GM23338 (cell line): ENCODE measurements around the gene BARX2. TPM values are rescaled to one million over a fixed set of nuclear protein-coding genes. Genes with fewer than 3 reads are reported as not detected.

Source experiments
- ATAC-seq: fragments of 200-7000 bp; cut with Tn5 transposase; 3 replicates; pipeline ENCODE4 v1.9.1; 2020
- DNase-seq: peaks from one replicate; pipeline ENCODE4 v3.0.0-alpha.2; 2015; ENCODE audit warnings: low spot score
- H2AFZ ChIP-seq: fragments of 200-600 bp; sonication (generic); 2 replicates; pipeline ENCODE4 v1.8.0; 2016; ENCODE audit warnings: antibody characterized with exemption, mild to moderate bottlenecking, moderate library complexity
- H3F3A ChIP-seq: fragments of 200-600 bp; sonication (generic); replicated peaks from 2 replicates; pipeline ENCODE4 v1.8.0; 2017; ENCODE audit warnings: antibody characterized with exemption, mixed run types, low read depth
- H3K27ac ChIP-seq: fragments of 200-600 bp; sonication (generic); 2 replicates; pipeline ENCODE4 v1.6.1; 2016; ENCODE audit warnings: low read depth
- H3K27me3 ChIP-seq: fragments of 200-600 bp; sonication (generic); 2 replicates; pipeline ENCODE4 v1.8.0; 2016; ENCODE audit warnings: mild to moderate bottlenecking, mixed run types, moderate library complexity; ENCODE audit not compliant: insufficient read depth
- H3K36me3 ChIP-seq: fragments of 200-600 bp; sonication (generic); 2 replicates; pipeline ENCODE4 v1.8.0; 2016; ENCODE audit warnings: mild to moderate bottlenecking; ENCODE audit not compliant: insufficient read depth
- H3K4me1 ChIP-seq: fragments of 200-600 bp; sonication (generic); 2 replicates; pipeline ENCODE4 v1.8.0; 2016; ENCODE audit warnings: mild to moderate bottlenecking, moderate library complexity; ENCODE audit not compliant: insufficient read depth
- H3K4me2 ChIP-seq: fragments of 200-600 bp; sonication (generic); 2 replicates; pipeline ENCODE4 v1.7.1; 2017; ENCODE audit warnings: mixed run types
- H3K4me3 ChIP-seq: fragments of 200-600 bp; sonication (generic); 2 replicates; pipeline ENCODE4 v1.6.1; 2016; ENCODE audit warnings: mixed run types
- H3K79me2 ChIP-seq: fragments of 200-600 bp; sonication (generic); replicated peaks from 2 replicates; pipeline ENCODE4 v1.8.0; 2017; ENCODE audit warnings: mild to moderate bottlenecking; ENCODE audit not compliant: insufficient read depth
- H3K9me2 ChIP-seq: fragments of 200-600 bp; sonication (generic); 2 replicates; pipeline ENCODE4 v1.8.0; 2017; ENCODE audit not compliant: insufficient read depth
- H4K20me1 ChIP-seq: fragments of 200-600 bp; sonication (generic); replicated peaks from 2 replicates; pipeline ENCODE4 v1.8.0; 2017; ENCODE audit warnings: mild to moderate bottlenecking; ENCODE audit not compliant: insufficient read depth
- H3K27ac Mint-ChIP-seq: 2 replicates; pipeline ENCODE4 v1.8.0; 2020; ENCODE audit warnings: inconsistent platforms, mild to moderate bottlenecking, moderate library complexity, mixed read lengths
- H3K27me3 Mint-ChIP-seq: 3 replicates; pipeline ENCODE4 v1.8.0; 2022; ENCODE audit warnings: low read depth, mild to moderate bottlenecking, moderate library complexity, mixed read lengths, inconsistent platforms; ENCODE audit not compliant: insufficient read depth, poor library complexity
- H3K36me3 Mint-ChIP-seq: 3 replicates; pipeline ENCODE4 v1.8.0; 2021; ENCODE audit warnings: low read depth, mild to moderate bottlenecking, inconsistent platforms, moderate library complexity, mixed read lengths
- H3K4me1 Mint-ChIP-seq: 3 replicates; pipeline ENCODE4 v1.8.0; 2020; ENCODE audit warnings: mild to moderate bottlenecking, inconsistent platforms, mixed read lengths
- H3K4me3 Mint-ChIP-seq: 3 replicates; pipeline ENCODE4 v1.8.0; 2021; ENCODE audit warnings: moderate library complexity, mild to moderate bottlenecking, inconsistent platforms, mixed read lengths
- H3K9me3 Mint-ChIP-seq: 3 replicates; pipeline ENCODE4 v1.8.0; 2020; ENCODE audit warnings: moderate library complexity, mild to moderate bottlenecking, inconsistent platforms, mixed read lengths
- CTCF ChIP-seq, 2 experiments: fragments of 200-600 bp in 1 of 2; sonication (generic) in 1 of 2; conservative IDR thresholded peaks; 2 replicates each; pipeline versions ENCODE4 v1.5.1 to v1.6.1; 2016 to 2017; ENCODE audit warnings: antibody characterized with exemption in 2 of 2, low read depth in 2 of 2, mild to moderate bottlenecking in 2 of 2, moderate library complexity in 1 of 2
- EZH2phosphoT487 ChIP-seq: fragments of 200-600 bp; sonication (generic); IDR thresholded peaks from one replicate; pipeline ENCODE4 v1.8.1; 2018; ENCODE audit warnings: antibody characterized with exemption; ENCODE audit not compliant: unreplicated experiment
- JUNB ChIP-seq: IDR thresholded peaks from one replicate; pipeline ENCODE4 v1.6.1; 2016; ENCODE audit warnings: antibody characterized with exemption; ENCODE audit not compliant: unreplicated experiment
- POLR2AphosphoS5 ChIP-seq: IDR thresholded peaks from 2 replicates; pipeline ENCODE4 v1.6.1; 2016; ENCODE audit warnings: antibody characterized with exemption, low read depth
- REST ChIP-seq: IDR thresholded peaks from one replicate; pipeline ENCODE4 v1.6.1; 2018; ENCODE audit warnings: antibody characterized with exemption; ENCODE audit not compliant: unreplicated experiment
- polyA plus RNA-seq: library from polyadenylated mRNA; unstranded; fragments of >200 nt; fragmentation: Nextera tagmentation; extraction: Ambion mirVana; gene quantifications from 2 replicates; pipeline ENCODE4 v1.2.1, GENCODE V29; 2016
- total RNA-seq: library from RNA; depleted of rRNA; stranded (reverse); fragments of >200 nt; shearing (Covaris generic); gene quantifications from 2 replicates; pipeline ENCODE4 v1.2.3, GENCODE V29; 2014

Gene BARX2
- total and polyA plus RNA-seq, 2 experiments from 2014 or later, result not detected

- Mint-ChIP-seq H3K27ac (no peak overlapping the region), H3K4me1 (no peaks in the 10 kb centered on the region), H3K27me3 (peaks cover 1% of the 10 kb centered on the region), H3K4me3 (no peak overlapping the region), H3K36me3 (no peaks in the 10 kb centered on the region), H3K9me3 (no peaks in the 10 kb centered on the region)
- Histone ChIP-seq H4K20me1 (no peaks in the 10 kb centered on the region), H3K4me1 (no peaks in the 10 kb centered on the region), H3K27me3 (no peaks in the 10 kb centered on the region), H3K9me2 (no peaks in the 10 kb centered on the region), H3K27ac (no peak overlapping the region), H3F3A (no peaks in the 10 kb centered on the region), H3K4me3 (no peak overlapping the region), H3K4me2 (no peak overlapping the region), H3K36me3 (no peaks in the 10 kb centered on the region), H2AFZ (no peak overlapping the region), H3K79me2 (no peaks in the 10 kb centered on the region)
- DNase-seq, result no peak
- no peak for TF ChIP-seq JUNB
- no peak for TF ChIP-seq CTCF (conservative IDR thresholded peaks at IDR 0.05; ENCODE audit: low read depth in 2 of 2)
- TF ChIP-seq POLR2AphosphoS5, result no peak
- no peak for ATAC-seq
Measured at GRCh38 chr11:129390303-129390821, 14.7 kb downstream of the BARX2 start.

- H3K27ac ChIP-seq, result no peak overlapping the region
- Mint-ChIP-seq H3K27me3 (peaks cover 1% of the 10 kb centered on the region), H3K27ac (no peak overlapping the region), H3K4me3 (no peak overlapping the region), H3K4me1 (no peaks in the 10 kb centered on the region), H3K9me3 (no peaks in the 10 kb centered on the region), H3K36me3 (no peaks in the 10 kb centered on the region)
- no peaks in the 10 kb centered on the region for H3K9me2 ChIP-seq
- H3K27me3 ChIP-seq, result no peaks in the 10 kb centered on the region
- H3K4me3 ChIP-seq, result no peak overlapping the region
- H3F3A ChIP-seq, result no peaks in the 10 kb centered on the region
- no peaks in the 10 kb centered on the region for H4K20me1 ChIP-seq
- DNase-seq, result no peak
- H3K4me1 ChIP-seq, result no peaks in the 10 kb centered on the region
- H3K79me2 ChIP-seq, result no peaks in the 10 kb centered on the region
- ATAC-seq, result no peak
- H3K36me3 ChIP-seq, result no peaks in the 10 kb centered on the region
- H3K4me2 ChIP-seq, result no peak overlapping the region
- TF ChIP-seq CTCF (conservative IDR thresholded peaks at IDR 0.05; ENCODE audit: low read depth in 2 of 2) (no peak), REST (no peak), EZH2phosphoT487 (no peak), POLR2AphosphoS5 (no peak)
- H2AFZ ChIP-seq, result peak overlapping the region; percentile 5; the same call in 1 of the 2 replicates
Measured at GRCh38 chr11:129391360-129391759, 15.7 kb downstream of the BARX2 start.
